HCT116 (cell line): Measurements from ENCODE around the gene CEP97. TPM values are rescaled to one million over a fixed set of nuclear protein-coding genes. Genes with fewer than 3 reads are reported as not detected.
"Not testable (repeated sequence)": the region's sequence is repeated elsewhere in the genome, so short reads cannot be mapped to it uniquely, and the experiment has no call there.

Experiments
- ATAC-seq: fragments of 200-7000 bp; cut with Tn5 transposase; 2 replicates; pipeline ENCODE4 v1.9.1; 2020; ENCODE audit warnings: mild to moderate bottlenecking, moderate library complexity
- BruUV-seq: library from RNA; stranded (reverse); fragments of 400-500 nt; replicated peaks from 2 replicates; lab custom pipeline; 2021; lab: Mats Ljungman, UMichigan
- CTCF ChIA-PET: fragments of 300-600 bp; sonication (Branson Sonifier 250); formaldehyde crosslinking; loops from one replicate; lab custom pipeline; 2021; ENCODE audit warnings: antibody characterized with exemption; lab: Charles Lee
- POLR2A ChIA-PET: fragments of 300-600, 350-600 bp; sonication (Branson Sonifier 250); formaldehyde crosslinking; loops from one replicate; lab custom pipeline; 2021; ENCODE audit warnings: antibody characterized with exemption; lab: Charles Lee
- RAD21 ChIA-PET, 2 experiments: fragments of 300-600 bp; sonication (Branson Sonifier 250); formaldehyde crosslinking; loops; one replicate each; lab custom pipeline; 2023; ENCODE audit warnings: low total read pairs in 2 of 2; ENCODE audit not compliant: uncharacterized antibody in 2 of 2, unreplicated experiment in 2 of 2, low non-redundant PET in 1 of 2; lab: Charles Lee
- DNase-seq: peaks from one replicate; pipeline ENCODE4 v3.0.0-alpha.2; 2010; ENCODE audit warnings: low read depth, low spot score
- H2AFZ ChIP-seq: fragments of 200-600 bp; shearing (Covaris generic), sonication (generic); 2 replicates; pipeline ENCODE4 v1.6.1; 2017; ENCODE audit warnings: low read depth, mixed run types, mixed read lengths, antibody characterized with exemption, low read length; ENCODE audit not compliant: poor library complexity, severe bottlenecking
- H3K27ac ChIP-seq: 2 replicates; pipeline ENCODE4 v1.5.1; 2012; ENCODE audit warnings: low read depth, low read length
- H3K27me3 ChIP-seq: fragments of 200-600 bp; sonication (generic); 2 replicates; pipeline ENCODE4 v1.6.1; 2016; ENCODE audit warnings: mixed run types, low read length, mixed read lengths; ENCODE audit not compliant: insufficient read depth
- H3K36me3 ChIP-seq, 2 experiments: fragments of 200-500 bp in 1 of 2; fragments of 200-600 bp in 1 of 2; sonication (Bioruptor generic) in 1 of 2; sonication (generic) in 1 of 2; 2 replicates each; pipeline versions ENCODE4 v1.5.1 to v1.6.1; 2014 to 2016; ENCODE audit warnings: low read length in 2 of 2, inconsistent platforms in 1 of 2, mixed read lengths in 1 of 2, mixed run types in 1 of 2; ENCODE audit not compliant: insufficient read depth in 2 of 2, control insufficient read depth in 1 of 2
- H3K4me1 ChIP-seq, 2 experiments: fragments of 200-600 bp in 1 of 2; sonication (generic) in 1 of 2; 2 replicates each; pipeline versions ENCODE4 v1.5.1 to v1.6.1; 2012 to 2017; ENCODE audit warnings: low read length in 2 of 2, inconsistent platforms in 1 of 2, mild to moderate bottlenecking in 1 of 2, mixed read lengths in 1 of 2, mixed run types in 1 of 2, moderate library complexity in 1 of 2; ENCODE audit not compliant: insufficient read depth in 2 of 2, control insufficient read depth in 1 of 2
- H3K4me2 ChIP-seq: fragments of 200-600 bp; sonication (generic); 2 replicates; pipeline ENCODE4 v1.6.1; 2017; ENCODE audit warnings: mixed run types, low read length, mixed read lengths
- H3K4me3 ChIP-seq, 2 experiments: fragments of 200-600 bp in 1 of 2; sonication (generic) in 1 of 2; replicated peaks in 1 of 2; 2 replicates each; pipeline ENCODE4 v1.5.1; 2011 to 2016; ENCODE audit warnings: low read length in 2 of 2, control low read depth in 1 of 2, low read depth in 1 of 2, mild to moderate bottlenecking in 1 of 2, mixed read lengths in 1 of 2, mixed run types in 1 of 2
- H3K79me2 ChIP-seq: fragments of 200-600 bp; sonication (generic); 2 replicates; pipeline ENCODE4 v1.6.1; 2017; ENCODE audit warnings: mild to moderate bottlenecking, mixed run types, low read length, moderate library complexity, mixed read lengths; ENCODE audit not compliant: insufficient read depth
- H3K9ac ChIP-seq: fragments of 200-600 bp; sonication (generic); 2 replicates; pipeline ENCODE4 v1.6.1; 2016; ENCODE audit warnings: low read length, mixed read lengths
- H3K9me2 ChIP-seq: fragments of 200-600 bp; sonication (generic), shearing (Covaris generic); 2 replicates; pipeline ENCODE4 v1.6.1; 2017; ENCODE audit warnings: mixed run types, mild to moderate bottlenecking, moderate library complexity; ENCODE audit not compliant: insufficient read depth
- H3K9me3 ChIP-seq, 2 experiments: fragments of 200-500 bp in 1 of 2; fragments of 200-600 bp in 1 of 2; sonication (Bioruptor generic) in 1 of 2; sonication (generic) in 1 of 2; 2 replicates each; pipeline ENCODE4 v1.6.1; 2014 to 2017; ENCODE audit warnings: low read length in 2 of 2, mixed read lengths in 2 of 2, inconsistent platforms in 1 of 2, low read depth in 1 of 2, mild to moderate bottlenecking in 1 of 2, mixed run types in 1 of 2, moderate library complexity in 1 of 2; ENCODE audit not compliant: control insufficient read depth in 1 of 2, insufficient read depth in 1 of 2
- H4K20me1 ChIP-seq: fragments of 200-600 bp; sonication (generic), shearing (Covaris generic); 2 replicates; pipeline ENCODE4 v1.6.1; 2017; ENCODE audit warnings: mixed run types, mild to moderate bottlenecking, moderate library complexity; ENCODE audit not compliant: insufficient read depth
- CTCF ChIP-seq, 3 experiments: fragments of 200-600 bp in 1 of 3; sonication (generic) in 1 of 3; IDR thresholded peaks in 2 of 3; conservative IDR thresholded peaks in 1 of 3; 2 replicates each; pipeline ENCODE4 v1.5.1; 2012 to 2017; ENCODE audit warnings: low read depth in 2 of 3, low read length in 2 of 3, antibody characterized with exemption in 1 of 3, borderline replicate concordance in 1 of 3, control low read depth in 1 of 3, mild to moderate bottlenecking in 1 of 3, mixed read lengths in 1 of 3, mixed run types in 1 of 3, moderate library complexity in 1 of 3; ENCODE audit not compliant: insufficient read depth in 1 of 3
- EZH2phosphoT487 ChIP-seq: fragments of 200-600 bp; IDR thresholded peaks from 2 replicates; pipeline ENCODE4 v1.6.1; 2018; ENCODE audit warnings: antibody characterized with exemption, borderline replicate concordance
- RAD21 ChIP-seq: IDR thresholded peaks from 2 replicates; pipeline ENCODE4 v1.6.1; 2012; ENCODE audit warnings: low read depth, mild to moderate bottlenecking
- TCF7L2 ChIP-seq: IDR thresholded peaks from 2 replicates; pipeline ENCODE4 v1.7.0; 2011; ENCODE audit warnings: borderline replicate concordance, inconsistent platforms; ENCODE audit not compliant: insufficient read depth, insufficient read length; ENCODE audit errors: extremely low read depth
- intact Hi-C: fragments of 100-400 bp; cut with micrococcal nuclease; formaldehyde crosslinking; loops from 2 replicates; pipeline ENCODE4 v1.10.0; 2022
- total RNA-seq: library from RNA; stranded (reverse); gene quantifications from one replicate; pipeline ENCODE4 v1.2.1, GENCODE V29; 2021; ENCODE audit not compliant: unreplicated experiment

Gene CEP97
- total RNA-seq, 1 experiment from 2014 or later = 15.7 TPM

- BruUV-seq = no TSS peak
- Histone ChIP-seq H3K4me3 (no peak overlapping the region), H3K27me3 (no peaks in the 10 kb centered on the region), H3K9ac (no peak overlapping the region), H3K9me2 (no peaks in the 10 kb centered on the region), H3K36me3 (peaks cover 8% of the 10 kb centered on the region in 2 experiments; a peak in 2 of 4 replicates), H3K79me2 (no peaks in the 10 kb centered on the region), H4K20me1 (no peaks in the 10 kb centered on the region), H3K9me3 (no peaks in the 10 kb centered on the region), H3K4me1 (no peaks in the 10 kb centered on the region), H3K27ac (no peak overlapping the region), H3K4me2 (no peak overlapping the region), H2AFZ (no peak overlapping the region)
- ChIA-PET RAD21 (no interaction called here), POLR2A (no interaction called here), CTCF (no interaction called here)
- DNase-seq (no peak), ATAC-seq (no peak)
- TF ChIP-seq EZH2phosphoT487 = no peak
- no peak for TF ChIP-seq RAD21
- TF ChIP-seq CTCF (IDR thresholded peaks at IDR 0.05 in 2 of 3, conservative IDR thresholded peaks at IDR 0.05 in 1 of 3; ENCODE audit: borderline replicate concordance in 1 of 3, insufficient read depth in 1 of 3, low read depth in 2 of 3, low read length in 2 of 3) = no peak
- no peak for TF ChIP-seq TCF7L2
- intact Hi-C loops = no loop called here
These were observed 37.7 kb downstream of the CEP97 start for GRCh38 chr3:101762041-101762646.

GRCh38 chr3:101777745-101778281 is 53.4 kb downstream of the CEP97 start:
- peaks cover 10 to 23% of the 10 kb centered on the region in 2 experiments; a peak in 3 of 4 replicates for H3K4me1 ChIP-seq
- H2AFZ ChIP-seq, RAD21 ChIA-PET, H3K27me3 ChIP-seq, CTCF ChIA-PET, H3K9me3 ChIP-seq, H3K79me2 ChIP-seq, POLR2A ChIA-PET, H3K4me2 ChIP-seq, H4K20me1 ChIP-seq, H3K9ac ChIP-seq, H3K9me2 ChIP-seq, H3K36me3 ChIP-seq, H3K4me3 ChIP-seq, BruUV-seq, H3K27ac ChIP-seq, ATAC-seq, DNase-seq, intact Hi-C loops: not testable (repeated sequence)
